HepG2 (cell line): ENCODE measurements around the gene BICDL1. TPM values are rescaled to one million over a fixed set of nuclear protein-coding genes. Genes with fewer than 3 reads are reported as not detected.

Source experiments
- AHDC1 ChIP-seq: sonication (generic); formaldehyde crosslinking; IDR thresholded peaks from 2 replicates; pipeline ENCODE4 v1.5.1; 2020; ENCODE audit warnings: mild to moderate bottlenecking, missing genetic modification reagents, borderline replicate concordance
- ASH2L ChIP-seq: fragments of 300-600, 200-600 bp; sonication (generic); IDR thresholded peaks from 2 replicates; pipeline ENCODE4 v1.7.0; 2017; ENCODE audit warnings: low read depth, mild to moderate bottlenecking, moderate library complexity, mixed read lengths, low read length; ENCODE audit not compliant: insufficient read length
- EHMT2 ChIP-seq: fragments of 200-600 bp; sonication (generic); IDR thresholded peaks from 2 replicates; pipeline ENCODE4 v1.7.0; 2017; ENCODE audit warnings: antibody characterized with exemption, low read depth, low read length, borderline replicate concordance
- ESRRA ChIP-seq: sonication (generic); formaldehyde crosslinking; IDR thresholded peaks from 2 replicates; pipeline ENCODE4 v1.5.1; 2020; ENCODE audit warnings: mild to moderate bottlenecking, low read depth, missing genetic modification reagents
- JUN ChIP-seq: sonication (generic); formaldehyde crosslinking; IDR thresholded peaks from 2 replicates; pipeline ENCODE4 v1.4.0; 2020; ENCODE audit warnings: mild to moderate bottlenecking, missing genetic modification reagents
- MEIS2 ChIP-seq: sonication (generic); formaldehyde crosslinking; IDR thresholded peaks from 2 replicates; pipeline ENCODE4 v1.9.0; 2021; ENCODE audit warnings: mild to moderate bottlenecking, missing genetic modification reagents
- MXI1 ChIP-seq: IDR thresholded peaks from 3 replicates; pipeline ENCODE4 v1.6.1; 2012; ENCODE audit warnings: low read depth, low read length, inconsistent platforms, borderline replicate concordance
- NR2F6 ChIP-seq, 2 experiments: IDR thresholded peaks; 2 replicates each; pipeline ENCODE4 v1.6.1; 2016; ENCODE audit warnings: antibody characterized with exemption in 1 of 2, mild to moderate bottlenecking in 1 of 2
- REL ChIP-seq: sonication (generic); formaldehyde crosslinking; conservative IDR thresholded peaks from 2 replicates; pipeline ENCODE4 v1.8.0; 2022; ENCODE audit warnings: mild to moderate bottlenecking, missing genetic modification reagents, moderate library complexity
- TBX2 ChIP-seq: sonication (generic); formaldehyde crosslinking; IDR thresholded peaks from 2 replicates; pipeline ENCODE4 v1.5.0; 2020; ENCODE audit warnings: missing genetic modification reagents, mild to moderate bottlenecking, borderline replicate concordance
- ZBTB7A ChIP-seq: sonication (generic); formaldehyde crosslinking; IDR thresholded peaks from 2 replicates; pipeline ENCODE4 v1.8.0; 2022; ENCODE audit warnings: mild to moderate bottlenecking, missing genetic modification reagents
- ZFP1 ChIP-seq: IDR thresholded peaks from 2 replicates; pipeline ENCODE4 v1.6.1; 2016
- ZNF724P ChIP-seq: sonication (generic); formaldehyde crosslinking; IDR thresholded peaks from 2 replicates; pipeline ENCODE4 v1.8.0; 2022; ENCODE audit warnings: missing genetic modification reagents, borderline replicate concordance
- polyA plus RNA-seq, 8 experiments: library from polyadenylated mRNA; depleted of rRNA in 3 of 8; stranded (reverse) in 7 of 8; unstranded in 1 of 8; fragments of >200 nt; fragmentation: Illumina TruSeq in 4 of 8; extraction: Trizol in 4 of 8; gene quantifications; 2 replicates each; pipeline versions ENCODE4 v1.2.1 to v1.2.3, GENCODE V29; 2011 to 2016; ENCODE audit warnings: low read depth in 4 of 8, missing spikeins in 1 of 8, mixed read lengths in 1 of 8; ENCODE audit not compliant: insufficient read depth in 1 of 8
- total RNA-seq, 5 experiments: library from RNA; depleted of rRNA; stranded (reverse); fragments of >200 nt; fragmentation: Illumina TruSeq; extraction: Trizol; gene quantifications; 2 replicates each; pipeline ENCODE4 v1.2.3, GENCODE V29; 2016; ENCODE audit warnings: low read depth in 1 of 5
- TF ChIP-seq, protein P1 (sequence below): sonication (generic); formaldehyde crosslinking; IDR thresholded peaks from 2 replicates; pipeline ENCODE4 v1.5.0; 2020; ENCODE audit warnings: mild to moderate bottlenecking, missing genetic modification reagents, borderline replicate concordance

BICDL1 gene
- total and polyA plus RNA-seq, 2 of the 13 experiments (the other 11 are each of a cell fraction or from before 2014, with no cell fraction given), result 3.6 to 9.7 TPM

DNA sequence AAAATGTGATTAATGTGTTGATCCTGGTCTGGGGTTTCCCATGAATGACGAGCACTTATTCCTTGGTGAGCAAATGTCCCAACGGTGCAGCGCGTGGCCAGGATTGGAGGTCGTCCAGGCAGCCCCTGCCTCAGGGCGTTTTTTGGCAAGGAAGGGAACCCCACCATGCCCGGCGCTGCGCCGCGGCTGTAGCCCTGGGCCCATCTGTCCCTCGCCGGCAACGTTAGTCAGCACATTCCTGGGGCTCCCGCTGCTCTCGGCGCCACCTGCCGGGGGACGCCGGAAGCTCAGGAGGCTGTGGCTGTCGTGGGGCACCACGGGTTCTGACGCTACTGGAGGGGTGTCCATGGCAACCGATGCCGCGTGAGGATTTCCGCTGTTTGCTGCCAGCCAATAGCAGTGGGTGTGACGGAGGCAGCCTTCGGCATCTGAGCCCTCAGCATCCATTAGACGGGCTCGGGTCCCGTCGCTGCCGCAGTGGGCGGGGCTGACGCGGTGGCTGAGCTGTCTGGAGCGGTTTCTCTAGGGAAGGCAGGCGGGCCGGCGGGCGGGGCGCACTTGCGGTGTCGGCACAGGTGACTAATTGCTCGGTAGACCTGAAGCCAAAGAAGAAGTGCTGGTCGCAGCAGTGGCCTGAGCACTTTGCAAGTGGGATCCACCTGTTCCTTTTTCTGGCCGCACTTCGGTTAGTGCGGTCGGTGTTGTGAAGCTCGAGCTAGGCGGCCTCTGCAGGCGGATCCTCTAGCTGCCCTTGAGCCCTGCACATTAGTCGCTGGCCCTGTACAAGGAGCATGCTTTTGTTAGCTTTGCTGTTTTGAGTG lies 98.0 kb downstream of the BICDL1 start (continued):
- TF ChIP-seq JUN (no peak; the same call in 1 of the 2 replicates), ZFP1 (CRISPR knock-in tag) (peak; percentile 83; the same call in 1 of the 2 replicates), TBX2 (peak; percentile 85; the same call in 1 of the 2 replicates), ASH2L (peak; percentile 74), MXI1 (peak; percentile 98; the same call in 2 of the 3 replicates), REL (no peak), ZNF724P (CRISPR knock-in tag) (no peak), AHDC1 (CRISPR knock-in tag) (0 out of 2 replicates have a peak, but pooled peaks have one; percentile 37), NR2F6 (IDR thresholded peaks at IDR 0.05) (peak; percentile 32; the same call in 1 of the 2 replicates), NR2F6 (CRISPR knock-in tag; IDR thresholded peaks at IDR 0.05) (peak; percentile 50; the same call in 1 of the 2 replicates), EHMT2 (no peak), ESRRA (CRISPR knock-in tag) (peak; percentile 50; the same call in 1 of the 2 replicates), ZBTB7A (CRISPR knock-in tag) (no peak), MEIS2 (CRISPR knock-in tag) (peak; percentile 44; the same call in 1 of the 2 replicates)
- TF ChIP-seq, protein P1, sequence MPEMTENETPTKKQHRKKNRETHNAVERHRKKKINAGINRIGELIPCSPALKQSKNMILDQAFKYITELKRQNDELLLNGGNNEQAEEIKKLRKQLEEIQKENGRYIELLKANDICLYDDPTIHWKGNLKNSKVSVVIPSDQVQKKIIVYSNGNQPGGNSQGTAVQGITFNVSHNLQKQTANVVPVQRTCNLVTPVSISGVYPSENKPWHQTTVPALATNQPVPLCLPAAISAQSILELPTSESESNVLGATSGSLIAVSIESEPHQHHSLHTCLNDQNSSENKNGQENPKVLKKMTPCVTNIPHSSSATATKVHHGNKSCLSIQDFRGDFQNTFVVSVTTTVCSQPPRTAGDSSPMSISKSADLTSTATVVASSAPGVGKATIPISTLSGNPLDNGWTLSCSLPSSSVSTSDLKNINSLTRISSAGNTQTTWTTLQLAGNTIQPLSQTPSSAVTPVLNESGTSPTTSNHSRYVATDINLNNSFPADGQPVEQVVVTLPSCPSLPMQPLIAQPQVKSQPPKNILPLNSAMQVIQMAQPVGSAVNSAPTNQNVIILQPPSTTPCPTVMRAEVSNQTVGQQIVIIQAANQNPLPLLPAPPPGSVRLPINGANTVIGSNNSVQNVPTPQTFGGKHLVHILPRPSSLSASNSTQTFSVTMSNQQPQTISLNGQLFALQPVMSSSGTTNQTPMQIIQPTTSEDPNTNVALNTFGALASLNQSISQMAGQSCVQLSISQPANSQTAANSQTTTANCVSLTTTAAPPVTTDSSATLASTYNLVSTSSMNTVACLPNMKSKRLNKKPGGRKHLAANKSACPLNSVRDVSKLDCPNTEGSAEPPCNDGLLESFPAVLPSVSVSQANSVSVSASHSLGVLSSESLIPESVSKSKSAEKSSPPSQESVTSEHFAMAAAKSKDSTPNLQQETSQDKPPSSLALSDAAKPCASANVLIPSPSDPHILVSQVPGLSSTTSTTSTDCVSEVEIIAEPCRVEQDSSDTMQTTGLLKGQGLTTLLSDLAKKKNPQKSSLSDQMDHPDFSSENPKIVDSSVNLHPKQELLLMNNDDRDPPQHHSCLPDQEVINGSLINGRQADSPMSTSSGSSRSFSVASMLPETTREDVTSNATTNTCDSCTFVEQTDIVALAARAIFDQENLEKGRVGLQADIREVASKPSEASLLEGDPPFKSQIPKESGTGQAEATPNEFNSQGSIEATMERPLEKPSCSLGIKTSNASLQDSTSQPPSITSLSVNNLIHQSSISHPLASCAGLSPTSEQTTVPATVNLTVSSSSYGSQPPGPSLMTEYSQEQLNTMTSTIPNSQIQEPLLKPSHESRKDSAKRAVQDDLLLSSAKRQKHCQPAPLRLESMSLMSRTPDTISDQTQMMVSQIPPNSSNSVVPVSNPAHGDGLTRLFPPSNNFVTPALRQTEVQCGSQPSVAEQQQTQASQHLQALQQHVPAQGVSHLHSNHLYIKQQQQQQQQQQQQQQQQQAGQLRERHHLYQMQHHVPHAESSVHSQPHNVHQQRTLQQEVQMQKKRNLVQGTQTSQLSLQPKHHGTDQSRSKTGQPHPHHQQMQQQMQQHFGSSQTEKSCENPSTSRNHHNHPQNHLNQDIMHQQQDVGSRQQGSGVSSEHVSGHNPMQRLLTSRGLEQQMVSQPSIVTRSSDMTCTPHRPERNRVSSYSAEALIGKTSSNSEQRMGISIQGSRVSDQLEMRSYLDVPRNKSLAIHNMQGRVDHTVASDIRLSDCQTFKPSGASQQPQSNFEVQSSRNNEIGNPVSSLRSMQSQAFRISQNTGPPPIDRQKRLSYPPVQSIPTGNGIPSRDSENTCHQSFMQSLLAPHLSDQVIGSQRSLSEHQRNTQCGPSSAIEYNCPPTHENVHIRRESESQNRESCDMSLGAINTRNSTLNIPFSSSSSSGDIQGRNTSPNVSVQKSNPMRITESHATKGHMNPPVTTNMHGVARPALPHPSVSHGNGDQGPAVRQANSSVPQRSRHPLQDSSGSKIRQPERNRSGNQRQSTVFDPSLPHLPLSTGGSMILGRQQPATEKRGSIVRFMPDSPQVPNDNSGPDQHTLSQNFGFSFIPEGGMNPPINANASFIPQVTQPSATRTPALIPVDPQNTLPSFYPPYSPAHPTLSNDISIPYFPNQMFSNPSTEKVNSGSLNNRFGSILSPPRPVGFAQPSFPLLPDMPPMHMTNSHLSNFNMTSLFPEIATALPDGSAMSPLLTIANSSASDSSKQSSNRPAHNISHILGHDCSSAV, result no peak
